Esophagus (tissue), 2 donors: Measurements from ENCODE around the gene CCL27. TPM values are rescaled to one million over a fixed set of nuclear protein-coding genes. Genes with fewer than 3 reads are reported as not detected.

Experiments used
- H3K27ac ChIP-seq, 2 donors: one replicate each; pipeline ENCODE4 v1.5.1; 2013; ENCODE audit warnings: low read depth in 2 of 2, mild to moderate bottlenecking in 2 of 2, inconsistent platforms in 1 of 2, low read length in 1 of 2, moderate library complexity in 1 of 2
- H3K27me3 ChIP-seq, 2 donors: one replicate each; pipeline ENCODE4 v1.6.1; 2013; ENCODE audit warnings: low read length in 2 of 2, control low read depth in 1 of 2, mild to moderate bottlenecking in 1 of 2; ENCODE audit not compliant: insufficient read depth in 2 of 2, control insufficient read depth in 1 of 2
- H3K36me3 ChIP-seq, 2 donors: one replicate each; pipeline ENCODE4 v1.6.1; 2013; ENCODE audit warnings: low read length in 1 of 2; ENCODE audit not compliant: control insufficient read depth in 2 of 2, insufficient read depth in 2 of 2
- H3K4me1 ChIP-seq, 2 donors: one replicate each; pipeline ENCODE4 v1.6.1; 2013; ENCODE audit warnings: low read length in 1 of 2; ENCODE audit not compliant: control insufficient read depth in 2 of 2, insufficient read depth in 2 of 2
- H3K4me3 ChIP-seq, 2 donors: one replicate each; pipeline ENCODE4 v1.5.1; 2013; ENCODE audit warnings: low read length in 2 of 2, mild to moderate bottlenecking in 2 of 2, low read depth in 1 of 2, moderate library complexity in 1 of 2
- H3K9me3 ChIP-seq, 2 donors: one replicate each; pipeline ENCODE4 v1.6.1; 2013; ENCODE audit warnings: mild to moderate bottlenecking in 2 of 2, low read depth in 1 of 2, low read length in 1 of 2, moderate library complexity in 1 of 2; ENCODE audit not compliant: control insufficient read depth in 2 of 2, insufficient read depth in 1 of 2
- WGBS, 2 donors: extraction: QIAGEN DNeasy Blood & Tissue Kit; methylation state at CpG; one replicate each; pipeline ENCODE4 v1.1.7; 2013; 5-methylcytosine and 5-hydroxymethylcytosine counted together
- polyA plus RNA-seq, 2 donors: library from polyadenylated mRNA; stranded (reverse); fragments of 200-250 nt; gene quantifications; one replicate each; pipeline ENCODE4 v1.2.3, GENCODE V29; 2013
- donor health status: healthy with polysubstance abuse.
- donor health status: Bipolar disorder and iron deficiency.

CCL27 gene
- polyA plus RNA-seq, 2 donors, result 0.16 to 0.58 TPM

- Histone ChIP-seq H3K9me3 (no peaks in the 10 kb centered on the region), H3K27me3 (peaks cover 0 to 18% of the 10 kb centered on the region in 2 donors), H3K4me1 (peaks cover 3 to 10% of the 10 kb centered on the region in 2 donors), H3K4me3 (no peak overlapping the region), H3K36me3 (peaks cover 0 to 2% of the 10 kb centered on the region in 2 donors), H3K27ac (no peak overlapping the region)
- 32 to 35% methylated on average over 5 of the region's 5 CpGs for WGBS, 2 donors
Measured at GRCh38 chr9:34630402-34631154, 31.9 kb downstream of the CCL27 start.

GRCh38 chr9:34629491-34629808 lies 33.0 kb downstream of the CCL27 start:
- 22 to 33% methylated on average over 5 of the region's 5 CpGs for WGBS, 2 donors
- no peaks in the 10 kb centered on the region for H3K36me3 ChIP-seq
- H3K27ac ChIP-seq, result no peak overlapping the region
- peaks cover 3 to 9% of the 10 kb centered on the region in 2 donors for H3K4me1 ChIP-seq
- peaks cover 0 to 23% of the 10 kb centered on the region in 2 donors for H3K27me3 ChIP-seq
- peak overlapping the region; percentile 10 to 35 for H3K4me3 ChIP-seq
- H3K9me3 ChIP-seq, result no peaks in the 10 kb centered on the region

GRCh38 chr9:34628656-34629490 lies 33.6 kb downstream of the CCL27 start, which contains the start of gene ARID3C:
Gene ARID3C, minus strand, starts transcription at chr9:34629066. Its CDS starts 1,052 bp downstream, at chr9:34628014.
- no peak within 1 kb of the TSS for H3K27ac ChIP-seq
- H3K27me3 ChIP-seq, result peaks cover 0 to 23% of the 10 kb centered on the region in 2 donors
- WGBS, 2 donors, result 1 to 3% methylated on average over 44 to 69 of the region's 69 CpGs
- H3K9me3 ChIP-seq, result no peaks in the 10 kb centered on the region
- H3K36me3 ChIP-seq, result no peaks in the 10 kb centered on the region
- H3K4me1 ChIP-seq, result peaks cover 3 to 9% of the 10 kb centered on the region in 2 donors
- H3K4me3 ChIP-seq, result peak within 1 kb of the TSS; percentile 10 to 35

GRCh38 chr9:34627716-34628655 lies 34.5 kb downstream of the CCL27 start:
- peaks cover 7 to 10% of the 10 kb centered on the region in 2 donors for H3K4me1 ChIP-seq
- H3K36me3 ChIP-seq, result no peaks in the 10 kb centered on the region
- no peak overlapping the region for H3K27ac ChIP-seq
- H3K9me3 ChIP-seq, result no peaks in the 10 kb centered on the region
- WGBS, 2 donors, result 41 to 44% methylated on average over 19 to 20 of the region's 20 CpGs
- peak overlapping the region in 1 of 2 donors; percentile 35 for H3K4me3 ChIP-seq
- H3K27me3 ChIP-seq, result peaks cover 0 to 23% of the 10 kb centered on the region in 2 donors

GRCh38 chr9:34625186-34625486 lies 37.3 kb downstream of the CCL27 start:
- 79 to 86% methylated on average over 3 of the region's 3 CpGs for WGBS, 2 donors
- Histone ChIP-seq H3K27me3 (peaks cover 0 to 23% of the 10 kb centered on the region in 2 donors), H3K4me3 (no peak overlapping the region)

GRCh38 chr9:34624475-34625185 lies 37.8 kb downstream of the CCL27 start:
- H3K4me3 ChIP-seq, result no peak overlapping the region
- no peak overlapping the region for H3K27ac ChIP-seq
- WGBS, 2 donors, result 32 to 44% methylated on average over 38 to 39 of the region's 39 CpGs
- no peaks in the 10 kb centered on the region for H3K9me3 ChIP-seq
- H3K36me3 ChIP-seq, result no peaks in the 10 kb centered on the region
- peaks cover 0 to 23% of the 10 kb centered on the region in 2 donors for H3K27me3 ChIP-seq
- H3K4me1 ChIP-seq, result peaks cover 9 to 18% of the 10 kb centered on the region in 2 donors

More at GRCh38 chr9:34625186-34625486, 37.3 kb downstream of the CCL27 start:
- Histone ChIP-seq H3K27ac (no peak overlapping the region), H3K9me3 (no peaks in the 10 kb centered on the region), H3K36me3 (no peaks in the 10 kb centered on the region), H3K4me1 (peaks cover 9 to 16% of the 10 kb centered on the region in 2 donors)

- 19 to 35% methylated on average over 63 of the region's 63 CpGs for WGBS, 2 donors
- no peak overlapping the region for H3K27ac ChIP-seq
- no peaks in the 10 kb centered on the region for H3K9me3 ChIP-seq
- H3K36me3 ChIP-seq, result no peaks in the 10 kb centered on the region
- peaks cover 0 to 18% of the 10 kb centered on the region in 2 donors for H3K27me3 ChIP-seq
- no peak overlapping the region for H3K4me3 ChIP-seq
- H3K4me1 ChIP-seq, result peaks cover 8 to 14% of the 10 kb centered on the region in 2 donors
Measured at GRCh38 chr9:34623374-34624235, 38.9 kb downstream of the CCL27 start.
